Measurements from ENCODE around the gene UBE2V1. TPM values are rescaled to one million over a fixed set of nuclear protein-coding genes. Genes with fewer than 3 reads are reported as not detected.

UBE2V1 gene
- polyA plus RNA-seq, 2 of the 4 experiments (the other 2 are of a cell fraction): 129 to 141 TPM

DNA sequence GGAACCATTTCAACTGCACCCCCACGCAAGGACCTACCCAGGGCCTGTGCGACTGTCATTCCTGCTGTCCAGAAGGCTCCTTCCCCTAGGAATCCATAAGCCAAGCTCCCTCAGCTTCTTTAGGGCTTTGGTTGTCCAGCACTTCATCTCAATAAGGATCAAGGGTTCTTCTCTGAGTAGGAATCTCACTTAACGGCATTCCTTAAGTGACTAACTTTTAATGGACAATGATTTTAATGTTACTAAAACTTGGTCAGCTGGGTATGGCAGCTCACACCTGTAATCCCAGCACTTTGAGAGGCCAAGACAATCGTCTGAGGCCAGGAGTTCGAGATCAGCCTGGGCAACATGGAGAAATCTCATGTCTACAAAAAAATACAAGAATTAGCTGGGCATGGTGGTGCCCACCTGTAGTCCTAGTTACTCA is 13.4 kb downstream of the UBE2V1 start:
- POLR2A ChIA-PET: no interaction called here
- no peaks in the 10 kb centered on the region for H3K9me3 ChIP-seq
- H3K4me2 ChIP-seq: no peak overlapping the region
- ATAC-seq (no peak), FAIRE-seq (no peak), DNase-seq (ENCODE audit: low read depth in 1 of 2, low spot score in 1 of 2) (no peak)
- H3K27ac ChIP-seq: no peak overlapping the region
- no peak overlapping the region for H3K4me3 ChIP-seq
- WGBS (ENCODE audit: missing lambda C conversion rate): 94% methylated on average over 5 of the region's 5 CpGs
- CTCF ChIA-PET: interaction anchor here (0.9 to 8.7 kb wide), 8 partner anchors 8 to 135 kb away, joined by 3 to 76 read pairs (median 5); no protein-coding TSS in a partner anchor
- H3K4me1 ChIP-seq: peaks cover 39% of the 10 kb centered on the region
- TF ChIP-seq RARB (CRISPR knock-in tag; IDR thresholded peaks at IDR 0.05): no peak
- no peak for TF ChIP-seq ZFP36 (IDR thresholded peaks at IDR 0.05; ENCODE audit: borderline replicate concordance, partially characterized antibody)
- TF ChIP-seq HEYL (CRISPR knock-in tag; IDR thresholded peaks at IDR 0.05): no peak
- TF ChIP-seq, protein P1, sequence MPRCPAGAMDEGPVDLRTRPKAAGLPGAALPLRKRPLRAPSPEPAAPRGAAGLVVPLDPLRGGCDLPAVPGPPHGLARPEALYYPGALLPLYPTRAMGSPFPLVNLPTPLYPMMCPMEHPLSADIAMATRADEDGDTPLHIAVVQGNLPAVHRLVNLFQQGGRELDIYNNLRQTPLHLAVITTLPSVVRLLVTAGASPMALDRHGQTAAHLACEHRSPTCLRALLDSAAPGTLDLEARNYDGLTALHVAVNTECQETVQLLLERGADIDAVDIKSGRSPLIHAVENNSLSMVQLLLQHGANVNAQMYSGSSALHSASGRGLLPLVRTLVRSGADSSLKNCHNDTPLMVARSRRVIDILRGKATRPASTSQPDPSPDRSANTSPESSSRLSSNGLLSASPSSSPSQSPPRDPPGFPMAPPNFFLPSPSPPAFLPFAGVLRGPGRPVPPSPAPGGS (IDR thresholded peaks at IDR 0.05): no peak
- no peak for TF ChIP-seq RFX5 (IDR thresholded peaks at IDR 0.05)
- no peak for TF ChIP-seq POLR2AphosphoS2 (conservative IDR thresholded peaks at IDR 0.05; ENCODE audit: low read length)
- no peak for TF ChIP-seq RCOR1 (IDR thresholded peaks at IDR 0.05; ENCODE audit: low read depth, low read length)
- TF ChIP-seq, protein P2, sequence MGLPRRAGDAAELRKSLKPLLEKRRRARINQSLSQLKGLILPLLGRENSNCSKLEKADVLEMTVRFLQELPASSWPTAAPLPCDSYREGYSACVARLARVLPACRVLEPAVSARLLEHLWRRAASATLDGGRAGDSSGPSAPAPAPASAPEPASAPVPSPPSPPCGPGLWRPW (IDR thresholded peaks at IDR 0.05): no peak
- TF ChIP-seq HOXB13 (CRISPR knock-in tag; IDR thresholded peaks at IDR 0.05; ENCODE audit: low read depth): no peak
- no peak for TF ChIP-seq KDM1A (IDR thresholded peaks at IDR 0.05; ENCODE audit: low read depth)
- no peak for TF ChIP-seq KDM5A (IDR thresholded peaks at IDR 0.05)
- no peak for TF ChIP-seq NFE2L2 (conservative IDR thresholded peaks at IDR 0.05; ENCODE audit: low read length)
- no peak for TF ChIP-seq CHD4 (IDR thresholded peaks at IDR 0.05; ENCODE audit: borderline replicate concordance)
- no peak for TF ChIP-seq PHF8 (IDR thresholded peaks at IDR 0.05; ENCODE audit: borderline replicate concordance, low read depth)
- TF ChIP-seq, protein P3, sequence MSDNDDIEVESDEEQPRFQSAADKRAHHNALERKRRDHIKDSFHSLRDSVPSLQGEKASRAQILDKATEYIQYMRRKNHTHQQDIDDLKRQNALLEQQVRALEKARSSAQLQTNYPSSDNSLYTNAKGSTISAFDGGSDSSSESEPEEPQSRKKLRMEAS (IDR thresholded peaks at IDR 0.05): no peak

DNA sequence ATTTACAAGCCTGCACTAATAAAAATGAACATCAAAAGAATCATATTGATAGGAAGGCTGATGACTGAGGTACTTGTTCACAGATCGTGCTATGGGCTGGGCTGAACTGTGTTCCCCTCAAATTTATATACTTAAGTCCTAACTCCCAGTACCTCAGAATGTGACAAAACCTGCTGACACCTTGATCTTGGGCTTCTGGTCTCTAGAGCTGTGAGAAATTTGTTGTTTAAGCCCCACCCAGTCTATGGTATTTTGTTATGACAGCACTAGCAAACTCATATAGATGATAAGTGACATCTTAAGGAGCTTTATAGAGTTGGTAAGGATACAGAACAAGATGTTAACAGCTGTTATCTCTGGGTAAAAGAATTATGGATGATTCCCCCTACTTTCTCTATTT is 13.8 kb downstream of the UBE2V1 start:
- ATAC-seq (no peak), FAIRE-seq (no peak)
- CTCF ChIA-PET: interaction anchor here (0.5 to 8.7 kb wide), 7 partner anchors 9 to 215 kb away, joined by 3 to 76 read pairs (median 5); no protein-coding TSS in a partner anchor

DNA sequence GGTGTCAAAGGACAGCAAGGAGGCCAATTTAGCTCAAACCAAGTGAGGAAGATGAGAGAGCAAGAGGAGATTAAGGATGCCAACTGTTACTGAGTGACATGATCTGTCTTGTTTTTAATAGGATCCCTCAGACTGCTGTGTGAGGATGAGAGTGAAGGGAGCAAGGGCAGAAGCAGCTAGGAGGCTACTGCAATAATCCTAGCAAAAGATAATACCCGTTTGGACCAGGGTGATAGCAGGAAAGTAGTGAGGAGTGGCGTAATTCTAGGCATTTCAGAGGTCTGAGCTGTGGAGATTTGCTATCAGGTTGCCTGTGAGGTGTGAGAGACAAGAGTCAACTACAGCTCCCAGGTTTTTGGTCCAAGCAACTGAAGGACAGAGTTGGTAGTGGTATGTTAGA is 14.7 kb downstream of the UBE2V1 start:
- Histone ChIP-seq H3K4me1 (peaks cover 29% of the 10 kb centered on the region), H3K27ac (no peak overlapping the region), H3K9me3 (no peaks in the 10 kb centered on the region), H3K4me3 (no peak overlapping the region), H3K4me2 (no peak overlapping the region)
- DNase-seq (ENCODE audit: low read depth in 1 of 2, low spot score in 1 of 2) (no peak), FAIRE-seq (no peak), ATAC-seq (no peak)
- 80% methylated on average over 2 of the region's 2 CpGs for WGBS (ENCODE audit: missing lambda C conversion rate)
- CTCF ChIA-PET: interaction anchor here (1.2 to 8.7 kb wide), 8 partner anchors 8 to 119 kb away, joined by 3 to 76 read pairs (median 6); no protein-coding TSS in a partner anchor
- POLR2A ChIA-PET: no interaction called here
- TF ChIP-seq EHMT2 (IDR thresholded peaks at IDR 0.05; ENCODE audit: low read depth) (no peak), POLR2A (IDR thresholded peaks at IDR 0.05; ENCODE audit: low read length) (no peak), CBX2 (IDR thresholded peaks at IDR 0.05; ENCODE audit: borderline replicate concordance, low read depth) (no peak), CEBPB (IDR thresholded peaks at IDR 0.05) (no peak), JUN (IDR thresholded peaks at IDR 0.05) (no peak), ZC3H11A (IDR thresholded peaks at IDR 0.05) (no peak), KDM5A (IDR thresholded peaks at IDR 0.05) (no peak), HOXB13 (CRISPR knock-in tag; IDR thresholded peaks at IDR 0.05; ENCODE audit: low read depth) (no peak), FOXS1 (CRISPR knock-in tag; IDR thresholded peaks at IDR 0.05) (no peak), NPAS2 (CRISPR knock-in tag; IDR thresholded peaks at IDR 0.05; ENCODE audit: borderline replicate concordance) (no peak), MYC (IDR thresholded peaks at IDR 0.05; ENCODE audit: borderline replicate concordance, low read length) (no peak)
- TF ChIP-seq, protein P1 (IDR thresholded peaks at IDR 0.05): no peak
- TF ChIP-seq, protein P4, sequence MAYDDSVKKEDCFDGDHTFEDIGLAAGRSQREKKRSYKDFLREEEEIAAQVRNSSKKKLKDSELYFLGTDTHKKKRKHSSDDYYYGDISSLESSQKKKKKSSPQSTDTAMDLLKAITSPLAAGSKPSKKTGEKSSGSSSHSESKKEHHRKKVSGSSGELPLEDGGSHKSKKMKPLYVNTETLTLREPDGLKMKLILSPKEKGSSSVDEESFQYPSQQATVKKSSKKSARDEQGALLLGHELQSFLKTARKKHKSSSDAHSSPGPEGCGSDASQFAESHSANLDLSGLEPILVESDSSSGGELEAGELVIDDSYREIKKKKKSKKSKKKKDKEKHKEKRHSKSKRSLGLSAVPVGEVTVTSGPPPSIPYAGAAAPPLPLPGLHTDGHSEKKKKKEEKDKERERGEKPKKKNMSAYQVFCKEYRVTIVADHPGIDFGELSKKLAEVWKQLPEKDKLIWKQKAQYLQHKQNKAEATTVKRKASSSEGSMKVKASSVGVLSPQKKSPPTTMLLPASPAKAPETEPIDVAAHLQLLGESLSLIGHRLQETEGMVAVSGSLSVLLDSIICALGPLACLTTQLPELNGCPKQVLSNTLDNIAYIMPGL (CRISPR knock-in tag; IDR thresholded peaks at IDR 0.05; ENCODE audit: borderline replicate concordance): no peak

More for the DNA sequence above, 13.8 kb downstream of the UBE2V1 start:
- Histone ChIP-seq H3K4me3 (no peak overlapping the region), H3K27ac (no peak overlapping the region), H3K9me3 (no peaks in the 10 kb centered on the region), H3K4me1 (peaks cover 38% of the 10 kb centered on the region), H3K4me2 (no peak overlapping the region)
- POLR2A ChIA-PET: no interaction called here
- 86% methylated on average over 1 of the region's 1 CpG for WGBS (ENCODE audit: missing lambda C conversion rate)
- TF ChIP-seq CBX8 (IDR thresholded peaks at IDR 0.05) (no peak), KDM5A (IDR thresholded peaks at IDR 0.05) (no peak), FOSL2 (IDR thresholded peaks at IDR 0.05) (no peak), FOSL2 (CRISPR knock-in tag; IDR thresholded peaks at IDR 0.05) (no peak), RCOR1 (IDR thresholded peaks at IDR 0.05; ENCODE audit: low read depth, low read length) (no peak), HDAC2 (IDR thresholded peaks at IDR 0.05) (no peak)
- no peak for DNase-seq (ENCODE audit: low read depth in 1 of 2, low spot score in 1 of 2)
